Activated T-cell treated with anti-CD3 and anti-CD28 coated beads for 48 hours (primary cell): Measurements from ENCODE around the gene CLIC1.

Experiments used
- DNase-seq: peaks from one replicate; pipeline ENCODE4 v3.0.0-alpha.2; 2020; ENCODE audit warnings: low read depth

The CLIC1 gene

GRCh38 chr6:31768363-31769257 is 32.3 kb upstream of the CLIC1 start:
- DNase-seq, result no peak

GRCh38 chr6:31767096-31767645 is 30.8 kb upstream of the CLIC1 start:
- no peak for DNase-seq

GRCh38 chr6:31765910-31766794 is 29.8 kb upstream of the CLIC1 start:
- DNase-seq, result no peak

- no peak for DNase-seq
Measured at GRCh38 chr6:31765559-31765909, 29.2 kb upstream of the CLIC1 start.

- no peak for DNase-seq
Measured at GRCh38 chr6:31764198-31764597, 27.9 kb upstream of the CLIC1 start.

GRCh38 chr6:31763619-31763940 is 27.2 kb upstream of the CLIC1 start:
- no peak for DNase-seq

- no peak for DNase-seq
Measured at GRCh38 chr6:31762878-31763618, 26.7 kb upstream of the CLIC1 start.

GRCh38 chr6:31762356-31762755 is 26.0 kb upstream of the CLIC1 start, which contains the start of gene SAPCD1:
Gene SAPCD1, plus strand, starts transcription at chr6:31762656. Its CDS starts 399 bp downstream, at chr6:31763055.
- no peak for DNase-seq

GRCh38 chr6:31761343-31761742 is 25.0 kb upstream of the CLIC1 start:
- DNase-seq, result no peak

GRCh38 chr6:31760790-31761189 is 24.5 kb upstream of the CLIC1 start:
- DNase-seq, result no peak

GRCh38 chr6:31758281-31758680 is 22.0 kb upstream of the CLIC1 start:
- no peak for DNase-seq

GRCh38 chr6:31752739-31753319 is 16.5 kb upstream of the CLIC1 start:
- DNase-seq, result no peak

- DNase-seq, result no peak
Measured at GRCh38 chr6:31750411-31751022, 14.2 kb upstream of the CLIC1 start.

- DNase-seq, result no peak
Measured at GRCh38 chr6:31749301-31750036, 13.1 kb upstream of the CLIC1 start.

- no peak for DNase-seq
Measured at GRCh38 chr6:31744422-31744821, 8.1 kb upstream of the CLIC1 start.

GRCh38 chr6:31742894-31743293 is 6.6 kb upstream of the CLIC1 start:
- DNase-seq, result no peak

- DNase-seq, result no peak
Measured at GRCh38 chr6:31741815-31742214, 5.5 kb upstream of the CLIC1 start.

GRCh38 chr6:31740397-31741223 is 4.3 kb upstream of the CLIC1 start:
- DNase-seq, result no peak

GRCh38 chr6:31739639-31740396 is 3.5 kb upstream of the CLIC1 start, which contains the start of gene MSH5:
Gene MSH5, plus strand, starts transcription at chr6:31740005. Its CDS starts 462 bp downstream, at chr6:31740467.
- DNase-seq, result peak; percentile 97
